ENCODE data around the gene SH3D21.

- TF ChIP-seq CTCF (IDR thresholded peaks at IDR 0.05) (no peak), ZFX (IDR thresholded peaks at IDR 0.05; ENCODE audit: borderline replicate concordance) (no peak)
These were observed 14.6 kb downstream of the SH3D21 start for GRCh38 chr1:36320767-36321118.

Data from 22Rv1 (cell line).